GM10248 (cell line): ENCODE data around the gene B4GALNT3.

Experiments
- CTCF ChIA-PET: fragments of 300-600 bp; sonication (Branson Sonifier 250); formaldehyde crosslinking; extraction: SDS; loops from one replicate; lab custom pipeline; 2021; ENCODE audit warnings: antibody characterized with exemption; lab: Yijun Ruan, JAX
- POLR2A ChIA-PET: fragments of 350-650 bp; sonication (Branson Sonifier 250); formaldehyde crosslinking; extraction: SDS; loops from one replicate; lab custom pipeline; 2020; ENCODE audit warnings: antibody characterized with exemption; lab: Yijun Ruan, JAX
- DNase-seq: peaks from one replicate; pipeline ENCODE4 v3.0.0; 2012; ENCODE audit errors: extremely low spot score
- CTCF ChIP-seq: IDR thresholded peaks from 2 replicates; pipeline ENCODE4 v1.5.1; 2012; ENCODE audit warnings: mild to moderate bottlenecking, low read depth; ENCODE audit errors: extremely low read depth, missing control alignments, control extremely low read depth

The B4GALNT3 gene

DNA sequence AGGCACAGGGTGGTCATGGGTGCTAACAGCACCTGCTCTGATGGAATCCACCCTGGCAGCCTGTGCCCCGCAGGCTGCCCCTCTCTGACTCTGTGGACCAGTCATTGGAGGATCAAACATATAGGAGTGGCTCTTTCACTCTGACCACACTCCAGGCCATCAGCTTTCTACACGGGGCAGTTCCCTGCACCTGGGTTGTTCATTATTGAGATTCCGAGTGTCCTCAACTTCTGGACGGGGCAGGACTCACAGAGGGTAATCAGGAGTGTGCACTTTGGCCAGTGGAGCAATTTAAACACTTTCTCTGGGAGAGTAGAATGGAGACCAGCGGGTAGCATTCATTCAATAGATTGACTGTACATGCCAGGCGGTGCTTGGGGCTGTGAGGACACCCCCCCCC, 108.7 kb downstream of the B4GALNT3 start:
- no peak for DNase-seq
- ChIA-PET POLR2A (interaction anchor here (0.6 kb wide), 1 partner anchor 381 kb away, joined by 4 read pairs; the partner anchor contains the start of gene RAD52), CTCF (interaction anchor here (0.9 to 6.3 kb wide), 8 partner anchors 21 to 524 kb away, joined by 3 to 48 read pairs (median 4); no protein-coding TSS in a partner anchor)
- no peak for TF ChIP-seq CTCF

- TF ChIP-seq CTCF: no peak
- no peak for DNase-seq
- ChIA-PET POLR2A (no interaction called here), CTCF (interaction anchor here (0.8 to 6.3 kb wide), 23 partner anchors 10 to 1019 kb away, joined by 3 to 48 read pairs (median 4); partner anchors contain the start of gene WNK1)
These were observed 109.4 kb downstream of the B4GALNT3 start for GRCh38 chr12:569091-569676.

DNA sequence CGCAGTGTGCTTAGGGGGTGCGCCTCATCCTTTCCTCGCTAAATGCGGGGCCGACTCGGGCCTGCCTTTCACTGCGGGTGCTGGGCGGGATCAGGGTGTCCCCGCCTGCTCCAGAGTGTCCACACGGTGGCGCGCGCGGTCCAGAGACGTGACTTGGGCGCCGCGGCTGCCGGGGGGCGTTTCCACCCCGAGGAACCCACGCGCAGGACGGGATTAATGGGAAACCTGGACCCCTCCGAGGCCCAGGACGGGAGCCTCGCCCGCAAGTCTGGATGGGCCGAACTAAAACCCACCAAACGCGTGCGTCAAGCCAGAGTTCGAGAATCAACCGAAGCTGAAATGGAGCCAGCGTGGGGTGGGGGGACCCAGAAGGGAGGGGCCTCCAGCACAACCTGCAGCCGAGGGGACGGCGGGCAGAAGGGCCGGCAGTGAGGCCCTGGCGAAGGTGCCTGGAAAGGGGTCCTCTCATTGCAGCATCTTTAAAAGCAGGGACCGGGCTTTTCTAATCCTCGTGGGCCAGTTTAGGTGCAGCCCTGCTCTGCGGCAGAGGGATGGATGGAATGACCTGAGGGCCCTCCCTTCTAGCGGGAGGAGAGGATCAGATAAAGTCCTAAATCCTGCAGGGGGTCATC, 110.2 kb downstream of the B4GALNT3 start:
- POLR2A ChIA-PET: interaction anchor here (0.9 kb wide), 1 partner anchor 115 kb away, joined by 3 read pairs; no protein-coding TSS in a partner anchor
- peak; percentile 94 for DNase-seq

GRCh38 chr12:570435-570920, 110.7 kb downstream of the B4GALNT3 start:
- TF ChIP-seq CTCF: no peak
- DNase-seq: no peak
- ChIA-PET POLR2A (interaction anchor here (0.9 kb wide), 1 partner anchor 115 kb away, joined by 3 read pairs; no protein-coding TSS in a partner anchor), CTCF (interaction anchor here (0.7 to 6.3 kb wide), 27 partner anchors 9 to 1018 kb away, joined by 3 to 48 read pairs (median 3); partner anchors contain the start of genes RAD52 and WNK1)

More for the DNA sequence above, 110.2 kb downstream of the B4GALNT3 start:
- peak; percentile 95 for TF ChIP-seq CTCF
- CTCF ChIA-PET: interaction anchor here (0.7 to 6.3 kb wide), 32 partner anchors 9 to 1018 kb away, joined by 3 to 48 read pairs (median 3); partner anchors contain the start of genes RAD52 and WNK1

DNA sequence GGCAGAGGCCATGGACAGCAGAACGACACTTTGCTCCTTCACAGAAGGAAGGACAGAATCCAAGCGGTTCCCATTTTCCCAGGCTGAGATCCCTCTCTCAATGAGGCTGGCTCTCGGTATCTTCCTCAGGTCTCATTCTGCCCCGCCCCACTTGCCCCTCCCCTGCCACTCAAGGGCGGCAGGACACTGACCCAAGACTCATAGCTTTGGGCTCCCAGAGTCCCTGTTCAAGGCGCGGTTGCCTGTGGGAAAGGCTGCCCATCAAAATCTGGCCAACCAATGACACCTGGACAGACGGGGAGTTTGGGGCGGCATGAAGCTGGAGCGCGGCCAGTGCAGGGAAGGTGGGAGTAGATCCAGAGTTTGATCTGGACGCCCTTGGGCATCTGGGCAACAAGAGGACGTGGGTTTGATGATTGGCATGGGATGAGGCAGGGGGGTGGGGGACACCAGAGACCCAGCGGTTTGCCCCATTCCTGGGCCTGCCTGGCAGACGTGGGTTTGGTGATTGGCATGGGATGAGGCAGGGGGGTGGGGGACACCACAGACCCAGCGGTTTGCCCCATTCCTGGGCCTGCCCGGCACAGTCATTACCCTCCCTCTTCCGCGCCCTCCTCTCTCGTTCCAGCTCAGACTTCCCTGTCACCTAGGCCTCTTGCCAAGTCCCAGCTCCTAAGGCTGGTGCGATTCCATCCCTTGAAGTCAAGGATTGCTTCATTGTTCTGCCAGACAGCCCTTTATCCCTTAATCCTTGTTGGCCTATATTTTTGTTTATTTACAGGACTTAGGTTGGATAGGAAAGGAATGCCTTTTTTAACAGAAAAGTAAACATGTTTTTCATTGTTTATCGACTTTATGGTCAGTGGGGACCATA, 111.4 kb downstream of the B4GALNT3 start:
- TF ChIP-seq CTCF: no peak
- POLR2A ChIA-PET: no interaction called here

More for the DNA sequence above, 111.4 kb downstream of the B4GALNT3 start:
- CTCF ChIA-PET: interaction anchor here (1.0 to 6.3 kb wide), 21 partner anchors 8 to 1012 kb away, joined by 3 to 48 read pairs (median 4); partner anchors contain the start of genes RAD52 and WNK1
- no peak for DNase-seq
